Trophoblast cell (in vitro differentiated cells and primary cell): Measurements from ENCODE around the gene PREX1.

Experiments used
- DNase-seq, 2 donors: peaks; one replicate each; pipeline ENCODE4 v3.0.0-alpha.2; 2016
- H2AFZ ChIP-seq: 2 replicates; pipeline ENCODE4 v1.6.1; 2013; ENCODE audit warnings: low read length, moderate library complexity, mild to moderate bottlenecking; ENCODE audit not compliant: insufficient read depth, poor library complexity
- H2AK5ac ChIP-seq: 2 replicates; pipeline ENCODE4 v1.6.1; 2013; ENCODE audit warnings: mild to moderate bottlenecking, low read length
- H2BK120ac ChIP-seq: 2 replicates; pipeline ENCODE4 v1.6.1; 2013; ENCODE audit warnings: low read length, mild to moderate bottlenecking, moderate library complexity; ENCODE audit not compliant: insufficient read depth, poor library complexity
- H2BK12ac ChIP-seq: 2 replicates; pipeline ENCODE4 v1.6.1; 2013; ENCODE audit warnings: mild to moderate bottlenecking, low read length, moderate library complexity
- H2BK5ac ChIP-seq: 2 replicates; pipeline ENCODE4 v1.6.1; 2013; ENCODE audit warnings: low read length, low read depth, moderate library complexity, mild to moderate bottlenecking; ENCODE audit not compliant: poor library complexity
- H3K14ac ChIP-seq: 2 replicates; pipeline ENCODE4 v1.6.1; 2013; ENCODE audit warnings: mild to moderate bottlenecking, low read length
- H3K18ac ChIP-seq: 2 replicates; pipeline ENCODE4 v1.6.1; 2013; ENCODE audit warnings: mild to moderate bottlenecking, low read length
- H3K23ac ChIP-seq: 2 replicates; pipeline ENCODE4 v1.6.1; 2013; ENCODE audit warnings: low read length
- H3K27ac ChIP-seq: 2 replicates; pipeline ENCODE4 v1.5.1; 2013; ENCODE audit warnings: low read depth, mild to moderate bottlenecking, inconsistent platforms, low read length, moderate library complexity
- H3K27me3 ChIP-seq: 2 replicates; pipeline ENCODE4 v1.6.1; 2013; ENCODE audit warnings: inconsistent platforms, mild to moderate bottlenecking, low read length, moderate library complexity; ENCODE audit not compliant: insufficient read depth
- H3K36me3 ChIP-seq, 2 experiments: 1 replicate in 1 of 2; 2 replicates in 1 of 2; pipeline ENCODE4 v1.6.1; 2013; ENCODE audit warnings: low read length in 2 of 2, mild to moderate bottlenecking in 2 of 2, moderate library complexity in 1 of 2; ENCODE audit not compliant: insufficient read depth in 2 of 2, control insufficient read depth in 1 of 2
- H3K4ac ChIP-seq: 2 replicates; pipeline ENCODE4 v1.6.1; 2013; ENCODE audit warnings: low read depth, mild to moderate bottlenecking, low read length, moderate library complexity
- H3K4me1 ChIP-seq, 2 experiments: 1 replicate in 1 of 2; 2 replicates in 1 of 2; pipeline ENCODE4 v1.6.1; 2013; ENCODE audit warnings: low read length in 2 of 2, mild to moderate bottlenecking in 2 of 2, moderate library complexity in 1 of 2; ENCODE audit not compliant: insufficient read depth in 2 of 2, control insufficient read depth in 1 of 2
- H3K4me2 ChIP-seq: 2 replicates; pipeline ENCODE4 v1.6.1; 2013; ENCODE audit warnings: inconsistent platforms, mild to moderate bottlenecking, low read length, moderate library complexity
- H3K4me3 ChIP-seq: 2 replicates; pipeline ENCODE4 v1.5.1; 2013; ENCODE audit warnings: mild to moderate bottlenecking, low read depth, low read length, inconsistent platforms
- H3K79me1 ChIP-seq: one replicate; pipeline ENCODE4 v1.6.1; 2013; ENCODE audit warnings: low read length
- H3K79me2 ChIP-seq: 2 replicates; pipeline ENCODE4 v1.6.1; 2013; ENCODE audit warnings: low read length, mild to moderate bottlenecking; ENCODE audit not compliant: control insufficient read depth, insufficient read depth, poor library complexity
- H3K9ac ChIP-seq: 2 replicates; pipeline ENCODE4 v1.6.1; 2013; ENCODE audit warnings: mild to moderate bottlenecking, low read length
- H3K9me3 ChIP-seq: 2 replicates; pipeline ENCODE4 v1.6.1; 2013; ENCODE audit warnings: low read depth, mild to moderate bottlenecking, control low read depth, inconsistent platforms, low read length; ENCODE audit not compliant: insufficient read depth
- H4K12ac ChIP-seq: 2 replicates; pipeline ENCODE4 v1.6.1; 2013; ENCODE audit warnings: low read depth, mild to moderate bottlenecking, low read length, moderate library complexity
- H4K8ac ChIP-seq: 2 replicates; pipeline ENCODE4 v1.6.1; 2013; ENCODE audit warnings: low read depth, mild to moderate bottlenecking, low read length, moderate library complexity
- H4K91ac ChIP-seq: one replicate; pipeline ENCODE4 v1.6.1; 2013; ENCODE audit warnings: low read depth, mild to moderate bottlenecking, low read length, moderate library complexity
- WGBS: extraction: QIAGEN DNeasy Blood & Tissue Kit; methylation state at CpG from one replicate; pipeline ENCODE4 v1.1.7; 2013; ENCODE audit warnings: missing lambda C conversion rate; ENCODE audit not compliant: insufficient read length, insufficient coverage; ENCODE audit errors: extremely low coverage; 5-methylcytosine and 5-hydroxymethylcytosine counted together

PREX1 gene

DNA sequence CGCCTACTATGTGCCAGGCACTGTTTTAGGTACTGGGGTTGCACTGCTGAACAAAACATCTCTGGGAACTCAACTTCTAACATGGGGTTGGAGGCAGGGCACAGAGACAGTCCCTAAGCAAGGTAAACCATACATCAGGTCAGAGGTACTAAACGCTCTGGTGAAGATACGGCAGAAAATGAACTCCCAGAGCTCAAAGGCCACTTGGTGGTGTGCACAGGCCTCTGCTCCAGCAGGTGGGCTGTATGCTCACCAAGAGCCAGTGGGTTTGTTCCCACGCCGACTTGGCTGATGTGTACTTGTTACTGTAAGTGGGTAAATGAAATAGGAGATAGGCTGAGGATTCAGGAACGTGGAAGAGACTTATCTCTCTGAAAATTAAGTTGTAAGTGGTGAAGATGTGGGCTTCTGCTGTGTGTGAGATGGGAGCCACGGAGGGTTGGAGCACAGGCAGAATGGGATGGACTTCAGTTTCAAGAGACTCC, 133.4 kb downstream of the PREX1 start:
- Histone ChIP-seq H2AFZ (no peak overlapping the region), H3K4me1 (peaks cover 0 to 8% of the 10 kb centered on the region in 2 experiments), H4K8ac (no peak overlapping the region), H3K23ac (no peak overlapping the region), H3K27ac (no peak overlapping the region), H3K79me2 (no peaks in the 10 kb centered on the region), H3K9me3 (peaks cover 1% of the 10 kb centered on the region), H3K18ac (no peak overlapping the region), H2BK120ac (no peak overlapping the region), H4K91ac (no peak overlapping the region), H2BK5ac (no peak overlapping the region), H3K9ac (no peak overlapping the region), H3K4me2 (no peak overlapping the region), H2AK5ac (no peak overlapping the region), H3K79me1 (no peaks in the 10 kb centered on the region), H3K36me3 (no peaks in the 10 kb centered on the region), H3K4ac (no peak overlapping the region), H2BK12ac (no peak overlapping the region), H4K12ac (no peak overlapping the region), H3K4me3 (no peak overlapping the region), H3K14ac (no peak overlapping the region), H3K27me3 (no peaks in the 10 kb centered on the region)
- peak in 1 of 2 donors; percentile 31 for DNase-seq
- WGBS, result no CpG with 5 or more reads among the region's 7 CpGs

DNA sequence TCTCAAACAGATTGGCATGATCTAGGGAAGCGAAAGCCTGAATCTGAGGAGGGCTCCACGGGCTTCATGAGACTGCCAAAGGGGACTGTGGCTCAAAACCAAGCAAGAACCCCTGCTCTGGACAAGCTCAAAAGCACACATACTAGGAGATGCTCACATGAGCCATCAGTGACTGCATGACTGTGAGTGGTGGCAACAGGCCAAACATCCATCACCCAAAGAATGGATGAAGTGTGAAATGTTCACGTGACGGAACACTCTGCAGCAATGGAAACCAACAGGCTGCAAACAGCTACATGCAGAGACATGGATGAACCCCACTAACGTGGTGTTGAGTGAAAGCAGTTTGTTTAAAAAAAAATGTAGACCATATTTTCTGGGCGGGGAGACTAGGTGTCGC, 136.3 kb downstream of the PREX1 start:
- Histone ChIP-seq H2BK12ac (no peak overlapping the region), H3K9ac (no peak overlapping the region), H2AK5ac (no peak overlapping the region), H4K12ac (no peak overlapping the region), H3K9me3 (peaks cover 1% of the 10 kb centered on the region), H3K4me1 (peaks cover 0 to 6% of the 10 kb centered on the region in 2 experiments), H3K27me3 (no peaks in the 10 kb centered on the region), H3K4ac (no peak overlapping the region), H3K4me2 (no peak overlapping the region), H3K23ac (no peak overlapping the region), H2BK120ac (no peak overlapping the region), H3K79me1 (no peaks in the 10 kb centered on the region), H3K36me3 (no peaks in the 10 kb centered on the region), H4K91ac (no peak overlapping the region), H2BK5ac (no peak overlapping the region), H4K8ac (no peak overlapping the region), H3K14ac (no peak overlapping the region), H3K27ac (no peak overlapping the region), H3K18ac (no peak overlapping the region), H3K4me3 (no peak overlapping the region), H2AFZ (no peak overlapping the region), H3K79me2 (no peaks in the 10 kb centered on the region)
- WGBS, result no CpG with 5 or more reads among the region's 7 CpGs
- DNase-seq, result no peak

DNA sequence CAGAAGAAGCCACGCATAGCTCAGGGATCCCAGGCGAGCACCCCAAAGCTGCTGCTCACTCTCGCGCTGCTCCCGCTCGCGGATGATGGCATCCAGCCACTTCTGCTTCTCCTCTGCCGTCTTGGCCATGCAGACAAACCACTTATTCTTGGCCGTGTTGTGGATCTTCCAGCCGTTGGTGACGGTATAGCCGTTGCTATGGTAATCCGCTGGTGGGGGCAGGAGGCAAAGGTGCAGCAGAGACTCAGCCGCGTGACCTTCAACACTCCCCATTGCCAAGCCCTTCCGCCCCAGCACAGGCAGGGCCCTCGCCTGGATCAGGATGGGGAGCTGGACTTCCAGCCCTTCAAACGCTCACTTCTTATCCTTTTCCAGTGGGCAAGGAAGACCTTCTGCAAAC, 136.9 kb downstream of the PREX1 start:
- Histone ChIP-seq H3K4me1 (peaks cover 0 to 6% of the 10 kb centered on the region in 2 experiments), H2BK12ac (no peak overlapping the region), H4K91ac (no peak overlapping the region), H2AFZ (no peak overlapping the region), H3K9me3 (peaks cover 1% of the 10 kb centered on the region), H3K27ac (no peak overlapping the region), H3K79me1 (no peaks in the 10 kb centered on the region), H3K4me3 (no peak overlapping the region), H2AK5ac (no peak overlapping the region), H3K23ac (no peak overlapping the region), H3K14ac (no peak overlapping the region), H3K9ac (no peak overlapping the region), H3K27me3 (no peaks in the 10 kb centered on the region), H4K12ac (no peak overlapping the region), H2BK5ac (no peak overlapping the region), H3K4me2 (no peak overlapping the region), H3K4ac (no peak overlapping the region), H3K18ac (no peak overlapping the region), H2BK120ac (no peak overlapping the region), H3K79me2 (no peaks in the 10 kb centered on the region), H3K36me3 (no peaks in the 10 kb centered on the region), H4K8ac (no peak overlapping the region)
- DNase-seq, result no peak
- no CpG with 5 or more reads among the region's 18 CpGs for WGBS

DNA sequence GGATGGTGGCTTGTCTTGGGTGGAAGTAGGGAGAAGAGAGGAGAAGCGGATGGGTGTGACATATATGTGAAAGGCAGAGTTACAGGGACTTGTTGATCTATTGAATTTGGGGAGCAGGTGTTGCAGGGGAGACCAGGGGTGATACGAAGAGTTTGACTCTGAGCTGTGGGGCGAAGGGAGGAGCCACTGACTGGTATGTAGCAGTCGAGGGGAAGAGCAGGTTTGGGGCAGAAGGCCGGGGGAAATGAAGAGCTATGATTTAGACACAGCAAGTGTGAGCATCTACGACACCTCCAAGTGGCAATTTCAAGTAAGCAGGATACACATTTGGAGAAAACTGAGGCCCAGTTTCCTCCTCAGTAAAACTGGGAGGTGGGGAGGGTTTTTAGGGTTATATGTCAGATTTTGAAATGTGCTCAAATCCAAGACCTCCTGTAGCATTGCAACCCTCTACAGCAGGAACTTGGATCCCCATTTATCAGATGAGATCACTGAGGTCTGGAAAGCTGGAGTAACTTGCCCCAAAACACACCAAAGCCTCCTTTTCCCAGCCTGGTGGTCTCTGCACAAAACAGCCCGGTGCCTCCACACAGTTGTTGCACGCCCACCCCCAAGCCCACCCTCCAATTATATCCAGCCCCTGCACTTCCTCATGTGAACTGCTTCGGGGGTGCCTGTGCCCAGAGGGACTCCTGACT, 137.8 kb downstream of the PREX1 start:
- H3K79me2 ChIP-seq, result no peaks in the 10 kb centered on the region
- H4K91ac ChIP-seq, result no peak overlapping the region
- no peak overlapping the region for H2AK5ac ChIP-seq
- no peak overlapping the region for H3K4me3 ChIP-seq
- H3K9me3 ChIP-seq, result peaks cover 1% of the 10 kb centered on the region
- no peak overlapping the region for H3K18ac ChIP-seq
- no peak overlapping the region for H3K23ac ChIP-seq
- no peak overlapping the region for H4K12ac ChIP-seq
- no peak overlapping the region for H3K4ac ChIP-seq
- no peak overlapping the region for H2BK120ac ChIP-seq
- no peak for DNase-seq
- H4K8ac ChIP-seq, result no peak overlapping the region
- H3K27me3 ChIP-seq, result no peaks in the 10 kb centered on the region
- no peak overlapping the region for H2BK5ac ChIP-seq
- H3K79me1 ChIP-seq, result no peaks in the 10 kb centered on the region
- no peaks in the 10 kb centered on the region for H3K36me3 ChIP-seq
- H3K27ac ChIP-seq, result no peak overlapping the region
- WGBS, result no CpG with 5 or more reads among the region's 9 CpGs
- H3K4me1 ChIP-seq, result peaks cover 0 to 3% of the 10 kb centered on the region in 2 experiments
- H3K9ac ChIP-seq, result no peak overlapping the region
- no peak overlapping the region for H3K14ac ChIP-seq
- H2AFZ ChIP-seq, result no peak overlapping the region
- no peak overlapping the region for H2BK12ac ChIP-seq
- H3K4me2 ChIP-seq, result no peak overlapping the region
